Nephron (organoid): ENCODE results near the gene CPNE2.
"Not testable (repeated sequence)": the region's sequence is repeated elsewhere in the genome, so short reads cannot be mapped to it uniquely, and the experiment has no call there.

Source experiments
- H3K27ac Mint-ChIP-seq, 3 experiments: 2 replicates each; pipeline ENCODE4 v1.8.0; 2020; ENCODE audit warnings: mixed read lengths in 3 of 3, mild to moderate bottlenecking in 2 of 3, moderate library complexity in 1 of 3
- H3K27me3 Mint-ChIP-seq: 2 replicates; pipeline ENCODE4 v1.8.0; 2021; ENCODE audit warnings: low read depth, mild to moderate bottlenecking, moderate library complexity, mixed read lengths
- H3K36me3 Mint-ChIP-seq: 2 replicates; pipeline ENCODE4 v1.8.0; 2020; ENCODE audit warnings: low read depth, mixed read lengths
- H3K4me1 Mint-ChIP-seq: 2 replicates; pipeline ENCODE4 v1.8.0; 2020; ENCODE audit warnings: mixed read lengths
- H3K4me3 Mint-ChIP-seq, 3 experiments: 2 replicates each; pipeline ENCODE4 v1.8.0; 2020; ENCODE audit warnings: mild to moderate bottlenecking in 3 of 3, mixed read lengths in 3 of 3, moderate library complexity in 2 of 3
- H3K9me3 Mint-ChIP-seq: 2 replicates; pipeline ENCODE4 v1.8.0; 2020; ENCODE audit warnings: mixed read lengths
- CTCF ChIP-seq, 3 experiments: fragments of 200-600 bp; sonication (generic); IDR thresholded peaks; one replicate each; pipeline ENCODE4 v1.5.0; 2021; ENCODE audit warnings: antibody characterized with exemption in 3 of 3; ENCODE audit not compliant: unreplicated experiment in 3 of 3

The CPNE2 gene

GRCh38 chr16:57105184-57105583 is 12.8 kb downstream of the CPNE2 start:
- no peaks in the 10 kb centered on the region for H3K9me3 Mint-ChIP-seq
- peaks cover 5% of the 10 kb centered on the region for H3K4me1 Mint-ChIP-seq
- no peak overlapping the region for H3K27ac Mint-ChIP-seq
- no peak overlapping the region for H3K4me3 Mint-ChIP-seq
- H3K27me3 Mint-ChIP-seq: peaks cover 5% of the 10 kb centered on the region
- no peaks in the 10 kb centered on the region for H3K36me3 Mint-ChIP-seq
- TF ChIP-seq CTCF (IDR thresholded peaks at IDR 0.05; ENCODE audit: unreplicated experiment in 3 of 3): no peak

GRCh38 chr16:57106767-57107166 is 14.4 kb downstream of the CPNE2 start:
- Mint-ChIP-seq H3K27me3 (peaks cover 8% of the 10 kb centered on the region), H3K4me3 (no peak overlapping the region), H3K36me3 (no peaks in the 10 kb centered on the region), H3K9me3 (no peaks in the 10 kb centered on the region), H3K27ac (no peak overlapping the region), H3K4me1 (peaks cover 5% of the 10 kb centered on the region)
- TF ChIP-seq CTCF (IDR thresholded peaks at IDR 0.05; ENCODE audit: unreplicated experiment in 3 of 3): no peak

- H3K9me3 Mint-ChIP-seq: no peaks in the 10 kb centered on the region
- no peak overlapping the region for H3K4me3 Mint-ChIP-seq
- peaks cover 8% of the 10 kb centered on the region for H3K27me3 Mint-ChIP-seq
- no peaks in the 10 kb centered on the region for H3K36me3 Mint-ChIP-seq
- TF ChIP-seq CTCF (IDR thresholded peaks at IDR 0.05; ENCODE audit: unreplicated experiment in 3 of 3): no peak
- no peak overlapping the region for H3K27ac Mint-ChIP-seq
- peaks cover 5% of the 10 kb centered on the region for H3K4me1 Mint-ChIP-seq
These were observed 15.0 kb downstream of the CPNE2 start for GRCh38 chr16:57107321-57107922.

- peaks cover 8% of the 10 kb centered on the region for H3K27me3 Mint-ChIP-seq
- peaks cover 5% of the 10 kb centered on the region for H3K4me1 Mint-ChIP-seq
- H3K27ac Mint-ChIP-seq: no peak overlapping the region
- TF ChIP-seq CTCF (IDR thresholded peaks at IDR 0.05; ENCODE audit: unreplicated experiment in 3 of 3): no peak
- no peaks in the 10 kb centered on the region for H3K9me3 Mint-ChIP-seq
- H3K4me3 Mint-ChIP-seq: no peak overlapping the region
- no peaks in the 10 kb centered on the region for H3K36me3 Mint-ChIP-seq
These were observed 16.0 kb downstream of the CPNE2 start for GRCh38 chr16:57108432-57108831.

GRCh38 chr16:57109259-57110105 is 17.1 kb downstream of the CPNE2 start:
- H3K4me1 Mint-ChIP-seq, H3K36me3 Mint-ChIP-seq, H3K27ac Mint-ChIP-seq, H3K4me3 Mint-ChIP-seq, H3K27me3 Mint-ChIP-seq, H3K9me3 Mint-ChIP-seq: not testable (repeated sequence)

- Mint-ChIP-seq H3K4me1 (peaks cover 13% of the 10 kb centered on the region), H3K27ac (no peak overlapping the region), H3K9me3 (no peaks in the 10 kb centered on the region), H3K4me3 (no peak overlapping the region), H3K36me3 (no peaks in the 10 kb centered on the region), H3K27me3 (peaks cover 8% of the 10 kb centered on the region)
- no peak for TF ChIP-seq CTCF (IDR thresholded peaks at IDR 0.05; ENCODE audit: unreplicated experiment in 3 of 3)
These were observed 18.6 kb downstream of the CPNE2 start for GRCh38 chr16:57110937-57111336.
